ENCODE measurements around the gene ALK.

ALK gene

DNA sequence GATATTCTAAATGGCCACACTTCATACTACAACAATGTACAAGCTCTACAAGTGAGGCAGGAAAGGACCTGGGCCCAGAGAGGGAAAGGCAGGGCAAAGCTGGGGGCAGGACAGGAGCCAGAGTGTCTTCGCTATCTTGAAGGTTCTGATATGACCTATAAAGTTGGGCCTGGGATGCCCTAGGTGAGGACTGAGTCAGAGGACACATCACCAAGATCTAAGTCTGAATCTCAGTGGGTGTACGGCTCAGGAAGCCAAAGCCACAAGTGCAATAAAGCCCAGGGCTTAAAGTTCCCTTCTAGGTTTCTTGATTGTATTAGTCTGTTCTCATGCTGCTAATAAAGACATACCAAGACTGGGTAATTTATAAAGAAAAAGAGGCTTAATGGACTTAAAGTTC, 219.1 kb downstream of the ALK start:
- ATAC-seq (ENCODE audit: insufficient read depth, low read depth) (no peak), DNase-seq (no peak)
- Histone ChIP-seq H3K4me3 (ENCODE audit: low read depth in 1 of 2, low read length in 2 of 2) (no peak overlapping the region), H3K27me3 (ENCODE audit: insufficient read depth, low read length, poor library complexity) (peaks cover 4% of the 10 kb centered on the region), H3K79me2 (ENCODE audit: insufficient read depth, low read length) (no peaks in the 10 kb centered on the region), H3K36me3 (ENCODE audit: insufficient read depth, low read length) (no peaks in the 10 kb centered on the region), H3K27ac (ENCODE audit: low read length) (no peak overlapping the region), H3K4me1 (ENCODE audit: insufficient read depth, low read length) (no peaks in the 10 kb centered on the region), H3K4me2 (ENCODE audit: insufficient read depth, low read length) (no peak overlapping the region), H3K9ac (ENCODE audit: low read depth, low read length) (no peak overlapping the region), H2AFZ (ENCODE audit: low read depth, low read length) (no peak overlapping the region), H3K9me3 (ENCODE audit: insufficient read depth, low read length, severe bottlenecking) (no peaks in the 10 kb centered on the region), H4K20me1 (ENCODE audit: insufficient read depth, low read length) (no peaks in the 10 kb centered on the region)
- no peak for TF ChIP-seq EZH2 (IDR thresholded peaks at IDR 0.05; ENCODE audit: borderline replicate concordance, low read depth, low read length, severe bottlenecking)
- TF ChIP-seq, protein P1, sequence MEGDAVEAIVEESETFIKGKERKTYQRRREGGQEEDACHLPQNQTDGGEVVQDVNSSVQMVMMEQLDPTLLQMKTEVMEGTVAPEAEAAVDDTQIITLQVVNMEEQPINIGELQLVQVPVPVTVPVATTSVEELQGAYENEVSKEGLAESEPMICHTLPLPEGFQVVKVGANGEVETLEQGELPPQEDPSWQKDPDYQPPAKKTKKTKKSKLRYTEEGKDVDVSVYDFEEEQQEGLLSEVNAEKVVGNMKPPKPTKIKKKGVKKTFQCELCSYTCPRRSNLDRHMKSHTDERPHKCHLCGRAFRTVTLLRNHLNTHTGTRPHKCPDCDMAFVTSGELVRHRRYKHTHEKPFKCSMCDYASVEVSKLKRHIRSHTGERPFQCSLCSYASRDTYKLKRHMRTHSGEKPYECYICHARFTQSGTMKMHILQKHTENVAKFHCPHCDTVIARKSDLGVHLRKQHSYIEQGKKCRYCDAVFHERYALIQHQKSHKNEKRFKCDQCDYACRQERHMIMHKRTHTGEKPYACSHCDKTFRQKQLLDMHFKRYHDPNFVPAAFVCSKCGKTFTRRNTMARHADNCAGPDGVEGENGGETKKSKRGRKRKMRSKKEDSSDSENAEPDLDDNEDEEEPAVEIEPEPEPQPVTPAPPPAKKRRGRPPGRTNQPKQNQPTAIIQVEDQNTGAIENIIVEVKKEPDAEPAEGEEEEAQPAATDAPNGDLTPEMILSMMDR (IDR thresholded peaks at IDR 0.05; ENCODE audit: borderline replicate concordance, extremely low read depth, low read length, poor library complexity, severe bottlenecking) = no peak

DNA sequence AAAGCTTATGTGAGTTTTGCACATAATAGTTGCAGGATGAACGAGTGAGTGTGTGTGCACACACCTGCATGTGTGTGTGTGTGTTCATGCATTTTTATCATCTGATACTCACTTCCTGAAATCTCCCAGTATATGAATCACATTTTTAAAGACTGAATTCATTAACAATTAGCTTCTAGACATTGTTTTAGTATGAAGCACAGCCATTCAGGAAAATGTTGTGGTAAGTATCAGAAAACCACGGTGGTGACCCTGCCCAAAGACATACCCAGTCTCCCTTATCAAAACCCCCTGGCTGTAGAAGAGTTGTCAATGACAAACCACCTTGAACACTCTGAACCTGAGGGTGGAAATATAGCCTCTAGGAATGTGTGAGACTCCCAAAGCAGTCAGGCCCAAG, 220.8 kb downstream of the ALK start:
- Histone ChIP-seq H3K4me2 (ENCODE audit: insufficient read depth, low read length) (no peak overlapping the region), H3K4me3 (ENCODE audit: low read depth in 1 of 2, low read length in 2 of 2) (no peak overlapping the region), H3K4me1 (ENCODE audit: insufficient read depth, low read length) (no peaks in the 10 kb centered on the region), H3K9me3 (ENCODE audit: insufficient read depth, low read length, severe bottlenecking) (no peaks in the 10 kb centered on the region), H3K36me3 (ENCODE audit: insufficient read depth, low read length) (no peaks in the 10 kb centered on the region), H4K20me1 (ENCODE audit: insufficient read depth, low read length) (no peaks in the 10 kb centered on the region), H3K9ac (ENCODE audit: low read depth, low read length) (no peak overlapping the region), H3K79me2 (ENCODE audit: insufficient read depth, low read length) (no peaks in the 10 kb centered on the region), H2AFZ (ENCODE audit: low read depth, low read length) (no peak overlapping the region), H3K27ac (ENCODE audit: low read length) (no peak overlapping the region), H3K27me3 (ENCODE audit: insufficient read depth, low read length, poor library complexity) (peaks cover 4% of the 10 kb centered on the region)
- DNase-seq (no peak), ATAC-seq (ENCODE audit: insufficient read depth, low read depth) (no peak)
- TF ChIP-seq, protein P1 (IDR thresholded peaks at IDR 0.05; ENCODE audit: borderline replicate concordance, extremely low read depth, low read length, poor library complexity, severe bottlenecking) = no peak
- TF ChIP-seq EZH2 (IDR thresholded peaks at IDR 0.05; ENCODE audit: borderline replicate concordance, low read depth, low read length, severe bottlenecking) = no peak

DNA sequence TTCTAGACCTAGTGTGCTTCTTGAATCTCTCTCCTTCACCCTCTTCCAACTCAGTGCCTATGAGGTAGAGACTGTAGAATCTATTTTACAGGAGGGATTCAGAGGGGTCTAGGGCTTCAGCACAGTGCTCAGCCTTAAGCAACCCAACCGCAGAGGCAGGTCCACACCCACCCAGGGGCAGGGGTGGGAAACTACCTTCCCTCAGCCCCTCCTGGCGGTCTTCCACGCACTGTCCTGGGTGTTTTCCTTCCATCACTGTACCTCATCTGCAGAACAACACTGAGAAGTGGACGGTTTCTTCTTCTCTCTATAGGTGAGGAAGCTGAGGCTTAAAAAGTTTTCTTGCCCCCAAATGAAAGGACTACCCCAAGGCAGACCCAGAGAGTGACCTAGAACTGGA, 222.3 kb downstream of the ALK start:
- Histone ChIP-seq H3K79me2 (ENCODE audit: insufficient read depth, low read length) (no peaks in the 10 kb centered on the region), H3K27ac (ENCODE audit: low read length) (no peak overlapping the region), H3K4me1 (ENCODE audit: insufficient read depth, low read length) (no peaks in the 10 kb centered on the region), H3K4me2 (ENCODE audit: insufficient read depth, low read length) (no peak overlapping the region), H3K4me3 (ENCODE audit: low read depth in 1 of 2, low read length in 2 of 2) (no peak overlapping the region), H3K27me3 (ENCODE audit: insufficient read depth, low read length, poor library complexity) (peaks cover 4% of the 10 kb centered on the region), H3K9me3 (ENCODE audit: insufficient read depth, low read length, severe bottlenecking) (no peaks in the 10 kb centered on the region), H3K9ac (ENCODE audit: low read depth, low read length) (no peak overlapping the region), H2AFZ (ENCODE audit: low read depth, low read length) (no peak overlapping the region), H4K20me1 (ENCODE audit: insufficient read depth, low read length) (no peaks in the 10 kb centered on the region), H3K36me3 (ENCODE audit: insufficient read depth, low read length) (no peaks in the 10 kb centered on the region)
- no peak for TF ChIP-seq EZH2 (IDR thresholded peaks at IDR 0.05; ENCODE audit: borderline replicate concordance, low read depth, low read length, severe bottlenecking)
- TF ChIP-seq, protein P1 (IDR thresholded peaks at IDR 0.05; ENCODE audit: borderline replicate concordance, extremely low read depth, low read length, poor library complexity, severe bottlenecking) = no peak
- no peak for DNase-seq
- ATAC-seq (ENCODE audit: insufficient read depth, low read depth) = no peak

GRCh38 chr2:29698216-29698615, 223.2 kb downstream of the ALK start:
- no peak for TF ChIP-seq EZH2 (IDR thresholded peaks at IDR 0.05; ENCODE audit: borderline replicate concordance, low read depth, low read length, severe bottlenecking)
- TF ChIP-seq, protein P1 (IDR thresholded peaks at IDR 0.05; ENCODE audit: borderline replicate concordance, extremely low read depth, low read length, poor library complexity, severe bottlenecking) = no peak
- no peaks in the 10 kb centered on the region for H4K20me1 ChIP-seq (ENCODE audit: insufficient read depth, low read length)
- DNase-seq (no peak), ATAC-seq (ENCODE audit: insufficient read depth, low read depth) (no peak)
- H2AFZ ChIP-seq (ENCODE audit: low read depth, low read length) = no peak overlapping the region
- peaks cover 4% of the 10 kb centered on the region for H3K27me3 ChIP-seq (ENCODE audit: insufficient read depth, low read length, poor library complexity)
- no peak overlapping the region for H3K4me2 ChIP-seq (ENCODE audit: insufficient read depth, low read length)
- H3K9me3 ChIP-seq (ENCODE audit: insufficient read depth, low read length, severe bottlenecking) = no peaks in the 10 kb centered on the region
- no peak overlapping the region for H3K4me3 ChIP-seq (ENCODE audit: low read depth in 1 of 2, low read length in 2 of 2)
- H3K9ac ChIP-seq (ENCODE audit: low read depth, low read length) = no peak overlapping the region
- H3K27ac ChIP-seq (ENCODE audit: low read length) = no peak overlapping the region
- no peaks in the 10 kb centered on the region for H3K36me3 ChIP-seq (ENCODE audit: insufficient read depth, low read length)
- no peaks in the 10 kb centered on the region for H3K4me1 ChIP-seq (ENCODE audit: insufficient read depth, low read length)
- H3K79me2 ChIP-seq (ENCODE audit: insufficient read depth, low read length) = no peaks in the 10 kb centered on the region

Measured in DND-41 (cell line).